Activated gamma-delta T cell treated with anti-CD3 and anti-CD28 coated beads, Interleukin-2, amount 50 U/mL, for 16 hours (primary cell): Measurements from ENCODE around the gene INTS2.
"Not testable (repeated sequence)": the region's sequence is repeated elsewhere in the genome, so short reads cannot be mapped to it uniquely, and the experiment has no call there.

Experiments used
- DNase-seq: peaks from one replicate; pipeline ENCODE4 v3.0.0-alpha.2; 2020; ENCODE audit warnings: low read depth

INTS2 gene

DNA sequence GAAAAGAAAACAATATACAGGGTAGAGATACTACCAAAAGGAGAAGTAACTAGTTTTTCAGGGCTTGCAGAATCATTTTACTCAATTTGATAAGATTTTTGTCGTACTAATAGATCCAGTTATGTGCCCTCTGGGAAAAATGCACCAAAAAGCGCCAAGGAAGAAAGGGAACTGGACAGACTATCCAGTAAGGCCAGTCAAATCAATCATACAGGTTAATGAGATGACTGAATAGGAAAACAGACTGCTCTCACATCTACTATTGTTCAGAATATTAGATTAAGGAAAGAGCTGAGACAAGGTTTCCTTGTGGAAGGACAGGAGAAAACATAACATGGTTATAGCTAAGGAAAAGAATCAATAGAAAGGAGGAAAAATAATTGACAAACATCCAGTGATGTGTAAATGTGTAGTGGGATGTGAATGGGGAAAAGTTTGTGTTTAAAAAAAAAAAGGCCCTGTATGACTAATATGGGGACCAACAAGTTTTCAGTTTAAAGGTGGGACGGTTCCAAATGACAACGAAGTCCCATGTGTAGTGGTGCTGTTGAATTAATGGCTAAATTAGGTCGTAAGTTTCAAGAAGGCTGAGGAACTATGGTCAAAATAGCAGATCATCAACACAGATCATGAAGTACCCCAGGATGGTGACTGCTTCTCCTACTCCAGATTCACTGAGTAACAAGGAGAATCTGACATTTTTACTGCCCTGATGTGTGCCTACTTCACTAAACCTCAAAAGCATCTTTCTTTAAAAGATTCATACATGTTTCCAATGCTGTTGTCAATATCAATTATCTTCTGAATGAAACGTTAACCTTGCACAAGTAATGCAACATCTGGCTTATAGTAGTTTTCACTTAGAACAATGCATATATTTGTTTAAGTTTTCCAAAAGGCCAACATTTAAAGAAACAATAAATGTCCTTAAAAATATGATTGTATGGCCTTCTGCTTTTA is 105.2 kb downstream of the INTS2 start:
- DNase-seq: no peak

DNA sequence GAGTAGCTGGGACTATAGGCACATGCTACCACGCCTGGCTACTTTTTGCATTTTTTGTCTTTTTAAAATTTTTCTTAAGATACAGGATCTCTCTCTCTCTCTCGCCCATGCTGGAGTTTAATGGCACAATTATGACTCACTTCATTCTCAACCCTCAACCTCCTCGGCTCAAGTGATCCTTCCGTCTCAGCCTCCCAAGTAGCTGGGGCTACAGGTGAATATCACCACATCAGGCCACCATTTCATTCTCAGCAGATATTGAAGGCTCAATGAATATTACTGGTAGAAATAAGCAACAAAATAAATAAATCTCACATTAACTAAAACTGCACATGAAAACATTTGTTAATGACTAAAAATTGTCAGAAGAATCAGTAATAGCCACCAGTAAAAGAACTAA is 106.1 kb downstream of the INTS2 start:
- DNase-seq: no peak

- not testable (repeated sequence) for DNase-seq
Observed at GRCh38 chr17:61819265-61819664, 108.5 kb downstream of the INTS2 start.

DNA sequence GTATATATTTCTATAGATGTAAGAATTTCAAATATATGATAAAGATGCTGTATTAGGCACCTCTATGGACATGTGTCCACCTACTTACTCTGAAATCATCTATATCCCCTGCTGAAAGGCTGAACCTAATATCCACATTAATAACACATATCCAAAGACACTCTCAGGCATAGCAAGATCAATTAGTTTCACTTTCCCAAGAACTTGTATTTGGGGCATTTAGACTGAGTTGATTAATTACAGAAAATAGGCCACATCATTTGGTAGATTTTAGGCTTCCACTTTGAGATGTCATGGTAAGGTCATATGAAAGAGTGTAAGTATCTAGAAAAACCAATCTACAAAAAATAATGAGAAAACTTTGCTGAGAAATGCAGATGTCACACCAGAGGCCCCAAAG is 109.6 kb downstream of the INTS2 start:
- DNase-seq: no peak

DNA sequence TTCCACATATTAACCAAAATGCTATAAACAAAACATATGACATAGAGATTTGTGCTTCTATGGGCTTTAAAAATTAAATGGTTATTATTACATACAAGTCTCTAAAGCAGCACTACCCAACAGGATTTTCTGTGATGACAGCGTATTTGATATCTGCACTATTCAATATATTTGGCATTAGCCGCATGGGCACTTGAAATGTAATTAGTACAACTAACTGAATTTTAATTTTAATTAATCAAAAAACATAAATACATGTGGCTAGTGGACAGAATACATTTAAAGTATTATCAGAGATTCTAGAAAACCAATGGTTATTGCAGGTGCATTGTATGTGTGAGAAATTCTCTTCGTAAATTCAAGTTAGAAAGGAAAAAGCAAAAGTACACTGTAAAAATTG is 110.3 kb downstream of the INTS2 start:
- DNase-seq: no peak

DNA sequence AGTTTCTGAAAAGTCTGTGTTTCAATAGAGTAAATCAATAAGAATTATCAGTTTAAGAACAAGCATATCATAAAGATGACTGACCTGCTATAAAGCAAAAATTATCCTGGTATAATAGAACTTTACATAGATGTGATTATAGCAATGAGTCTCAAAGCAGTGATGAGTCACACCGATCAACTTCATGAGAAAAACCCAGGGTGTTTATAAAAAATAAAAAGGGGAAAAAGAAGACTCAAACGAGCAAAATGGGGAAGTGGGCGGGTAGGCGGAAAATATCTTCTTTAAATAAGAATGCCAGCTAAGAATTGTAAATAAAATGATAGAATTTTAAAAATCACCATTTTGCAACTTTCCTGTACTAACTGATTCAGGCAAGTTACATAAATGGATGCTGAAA is 111.2 kb downstream of the INTS2 start:
- DNase-seq: no peak

GRCh38 chr17:61815863-61816503 is 111.8 kb downstream of the INTS2 start:
- DNase-seq: no peak
